T-cell (primary cell): ENCODE results near the gene CAPN2. TPM values are rescaled to one million over a fixed set of nuclear protein-coding genes. Genes with fewer than 3 reads are reported as not detected.

Experiments used
- ATAC-seq, 4 experiments: fragments of 200-7000 bp in 3 of 4; fragments of 150-1000 bp in 1 of 4; cut with Tn5 transposase; replicated peaks in 1 of 4; 1 replicate in 3 of 4; 2 replicates in 1 of 4; pipeline ENCODE4 v1.10.0; 2021; ENCODE audit warnings: moderate library complexity in 3 of 4, mild to moderate bottlenecking in 2 of 4, moderate number of reproducible peaks in 1 of 4
- CTCF ChIA-PET, 2 donors: fragments of 300-600 bp; sonication (Branson Sonifier 250); formaldehyde crosslinking; loops; one replicate each; lab custom pipeline; 2022; ENCODE audit warnings: antibody characterized with exemption in 2 of 2; lab: Charles Lee
- POLR2A ChIA-PET, 2 donors: fragments of 300-600 bp; sonication (Branson Sonifier 250); formaldehyde crosslinking; loops; one replicate each; lab custom pipeline; 2022; ENCODE audit warnings: antibody characterized with exemption in 2 of 2; lab: Charles Lee
- DNase-seq, 35 experiments: peaks; one replicate each; pipeline versions ENCODE4 v3.0.0 to v3.0.0-alpha.2; 2013 to 2023
- H3K27ac ChIP-seq: one replicate; pipeline ENCODE4 v1.5.1; 2013; ENCODE audit warnings: low read length
- H3K27me3 ChIP-seq, 2 experiments: replicated peaks in 1 of 2; 1 replicate in 1 of 2; 2 replicates in 1 of 2; pipeline versions ENCODE4 v1.6.1 to v1.7.0; 2013; ENCODE audit warnings: low read length in 1 of 2, mixed read lengths in 1 of 2; ENCODE audit not compliant: control insufficient read depth in 2 of 2, insufficient read depth in 2 of 2; ENCODE audit errors: extremely low read depth in 1 of 2
- H3K36me3 ChIP-seq, 2 donors: 1 replicate in 1 of 2; 2 replicates in 1 of 2; pipeline versions ENCODE4 v1.6.1 to v1.7.0; 2013; ENCODE audit warnings: low read length in 1 of 2; ENCODE audit not compliant: control insufficient read depth in 2 of 2, insufficient read depth in 1 of 2; ENCODE audit errors: extremely low read depth in 1 of 2
- H3K4me1 ChIP-seq, 2 experiments: 1 replicate in 1 of 2; 2 replicates in 1 of 2; pipeline versions ENCODE4 v1.6.1 to v1.7.0; 2013; ENCODE audit warnings: low read length in 2 of 2, mixed read lengths in 1 of 2; ENCODE audit not compliant: insufficient read depth in 2 of 2, control insufficient read depth in 1 of 2; ENCODE audit errors: extremely low read depth in 1 of 2
- H3K4me3 ChIP-seq, 2 donors: 1 replicate in 1 of 2; 2 replicates in 1 of 2; pipeline versions ENCODE4 v1.5.1 to v1.7.0; 2013; ENCODE audit warnings: mild to moderate bottlenecking in 2 of 2, low read length in 1 of 2, moderate library complexity in 1 of 2; ENCODE audit not compliant: control insufficient read depth in 1 of 2; ENCODE audit errors: extremely low read depth in 1 of 2
- H3K9me3 ChIP-seq: 2 replicates; pipeline ENCODE4 v1.7.0; 2013
- H3K27ac Mint-ChIP-seq, 2 donors: one replicate each; pipeline ENCODE4 v1.8.0; 2020 to 2021; ENCODE audit warnings: mild to moderate bottlenecking in 2 of 2, mixed read lengths in 2 of 2
- H3K27me3 Mint-ChIP-seq, 2 donors: one replicate each; pipeline ENCODE4 v1.8.0; 2021 to 2022; ENCODE audit warnings: mixed read lengths in 2 of 2
- H3K36me3 Mint-ChIP-seq: one replicate; pipeline ENCODE4 v1.8.0; 2021; ENCODE audit warnings: mixed read lengths
- H3K4me1 Mint-ChIP-seq, 3 donors: one replicate each; pipeline ENCODE4 v1.8.0; 2020 to 2022; ENCODE audit warnings: mixed read lengths in 3 of 3, mild to moderate bottlenecking in 1 of 3
- H3K4me3 Mint-ChIP-seq, 3 donors: one replicate each; pipeline ENCODE4 v1.8.0; 2020 to 2022; ENCODE audit warnings: mild to moderate bottlenecking in 3 of 3, mixed read lengths in 3 of 3, moderate library complexity in 3 of 3
- H3K9me3 Mint-ChIP-seq, 3 donors: one replicate each; pipeline ENCODE4 v1.8.0; 2020 to 2022; ENCODE audit warnings: mixed read lengths in 3 of 3
- WGBS: methylation state at CpG from one replicate; pipeline ENCODE4 v1.1.5; 2013; ENCODE audit warnings: missing lambda C conversion rate; ENCODE audit not compliant: insufficient coverage; 5-methylcytosine and 5-hydroxymethylcytosine counted together
- total RNA-seq, 35 experiments: library from RNA in 6 of 35; stranded (reverse) in 6 of 35; fragments of 120-200 nt in 1 of 35; gene quantifications; one replicate each; pipeline versions ENCODE4 v1.2.1 to v1.2.4 and lab custom pipeline; 2013 to 2026

Gene CAPN2
- total RNA-seq, 5 donors from 2014 or later (not counting 1 experiment from before 2014, with no cell fraction given) = 146 to 206 (median 169) TPM

- WGBS = no CpG with 5 or more reads among the region's 6 CpGs
- Mint-ChIP-seq H3K4me1 (no peaks in the 10 kb centered on the region), H3K36me3 (no peaks in the 10 kb centered on the region), H3K4me3 (no peak overlapping the region), H3K27ac (no peak overlapping the region), H3K9me3 (peaks cover 0 to 5% (median 0%) of the 10 kb centered on the region in 3 donors), H3K27me3 (no peaks in the 10 kb centered on the region)
- Histone ChIP-seq H3K9me3 (no peaks in the 10 kb centered on the region), H3K27ac (no peak overlapping the region), H3K4me3 (no peak overlapping the region), H3K27me3 (peaks cover 0 to 2% of the 10 kb centered on the region in 2 experiments), H3K36me3 (no peaks in the 10 kb centered on the region), H3K4me1 (no peaks in the 10 kb centered on the region)
- CTCF ChIA-PET = no interaction called here
- POLR2A ChIA-PET = no interaction called here
- DNase-seq (no peak), ATAC-seq (no peak)
Measured at GRCh38 chr1:223669003-223669795, 43.1 kb upstream of the CAPN2 start.

GRCh38 chr1:223670458-223671159, 41.7 kb upstream of the CAPN2 start:
- no peaks in the 10 kb centered on the region for H3K4me1 Mint-ChIP-seq
- no peaks in the 10 kb centered on the region for H3K36me3 ChIP-seq
- DNase-seq (peak in 1 of 35 experiments; percentile 30), ATAC-seq (no peak)
- H3K27me3 ChIP-seq = peaks cover 0 to under 1% of the 10 kb centered on the region in 2 experiments
- ChIA-PET CTCF (interaction anchor here (0.6 to 1.1 kb wide), 3 partner anchors 13 to 537 kb away, joined by 3 to 5 read pairs (median 4); no protein-coding TSS in a partner anchor), POLR2A (no interaction called here)
- 85% methylated on average over 6 of the region's 7 CpGs for WGBS
- no peaks in the 10 kb centered on the region for H3K4me1 ChIP-seq
- no peak overlapping the region for H3K4me3 Mint-ChIP-seq
- H3K36me3 Mint-ChIP-seq = peaks cover 7% of the 10 kb centered on the region
- no peak overlapping the region for H3K27ac ChIP-seq
- H3K9me3 Mint-ChIP-seq = peaks cover 8 to 14% (median 8%) of the 10 kb centered on the region in 3 donors
- no peaks in the 10 kb centered on the region for H3K27me3 Mint-ChIP-seq
- no peak overlapping the region for H3K4me3 ChIP-seq
- no peaks in the 10 kb centered on the region for H3K9me3 ChIP-seq
- H3K27ac Mint-ChIP-seq = no peak overlapping the region

- ChIA-PET POLR2A (no interaction called here), CTCF (no interaction called here)
- no peak for ATAC-seq
- H3K4me1 ChIP-seq = no peaks in the 10 kb centered on the region
- Mint-ChIP-seq H3K9me3 (peaks cover 8 to 21% (median 12%) of the 10 kb centered on the region in 3 donors), H3K36me3 (peaks cover 13% of the 10 kb centered on the region), H3K4me1 (no peaks in the 10 kb centered on the region), H3K4me3 (no peak overlapping the region), H3K27me3 (no peaks in the 10 kb centered on the region), H3K27ac (no peak overlapping the region)
- DNase-seq = no peak
- H3K36me3 ChIP-seq = no peaks in the 10 kb centered on the region
- 84% methylated on average over 3 of the region's 5 CpGs for WGBS
- H3K27ac ChIP-seq = no peak overlapping the region
- H3K4me3 ChIP-seq = no peak overlapping the region
- no peaks in the 10 kb centered on the region for H3K27me3 ChIP-seq
- no peaks in the 10 kb centered on the region for H3K9me3 ChIP-seq
Measured at GRCh38 chr1:223674119-223674890, 38.0 kb upstream of the CAPN2 start.

GRCh38 chr1:223678841-223679240, 33.5 kb upstream of the CAPN2 start:
- Histone ChIP-seq H3K36me3 (no peaks in the 10 kb centered on the region), H3K4me1 (no peaks in the 10 kb centered on the region), H3K27me3 (peaks cover 0 to 6% of the 10 kb centered on the region in 2 experiments), H3K4me3 (no peak overlapping the region), H3K9me3 (no peaks in the 10 kb centered on the region), H3K27ac (no peak overlapping the region)
- DNase-seq (no peak), ATAC-seq (no peak)
- Mint-ChIP-seq H3K27me3 (peaks cover 4 to 6% of the 10 kb centered on the region in 2 donors), H3K4me3 (no peak overlapping the region), H3K27ac (no peak overlapping the region), H3K4me1 (no peaks in the 10 kb centered on the region), H3K36me3 (peaks cover 13% of the 10 kb centered on the region), H3K9me3 (peaks cover 8 to 16% (median 12%) of the 10 kb centered on the region in 3 donors)
- CTCF ChIA-PET = interaction anchor here in 1 of 2 donors (0.7 kb wide), 1 partner anchor 377 kb away, joined by 4 read pairs; no protein-coding TSS in a partner anchor
- WGBS = 90% methylated on average over 2 of the region's 6 CpGs
- POLR2A ChIA-PET = no interaction called here

DNA sequence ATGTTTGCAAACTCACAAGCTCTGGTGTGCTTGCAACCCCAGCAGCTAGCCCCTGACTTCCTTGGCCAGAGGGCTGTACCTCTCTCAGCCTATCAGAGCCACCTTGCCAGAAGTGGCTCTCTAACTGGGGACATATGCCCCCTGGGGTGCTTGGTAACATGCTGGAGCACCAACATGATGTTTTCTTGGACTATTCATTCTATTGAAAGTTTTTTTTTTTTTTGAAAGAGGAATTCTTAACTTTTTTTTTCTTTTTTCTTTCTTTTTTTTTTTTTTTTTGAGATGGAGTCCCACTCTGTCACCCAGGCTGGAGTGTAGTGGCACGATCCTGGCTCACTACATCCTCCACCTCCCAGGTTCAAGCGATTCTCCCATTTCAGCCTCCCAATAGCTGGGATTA, 32.2 kb upstream of the CAPN2 start:
- Mint-ChIP-seq H3K27me3 (peaks cover 4 to 6% of the 10 kb centered on the region in 2 donors), H3K36me3 (peaks cover 7% of the 10 kb centered on the region), H3K27ac (no peak overlapping the region), H3K4me1 (peaks cover 0 to 3% (median 2%) of the 10 kb centered on the region in 3 donors), H3K9me3 (peaks cover under 1 to 8% (median 5%) of the 10 kb centered on the region in 3 donors), H3K4me3 (no peak overlapping the region)
- no CpG with 5 or more reads among the region's 2 CpGs for WGBS
- H3K4me1 ChIP-seq = peaks cover 0 to 3% of the 10 kb centered on the region in 2 experiments
- no peaks in the 10 kb centered on the region for H3K9me3 ChIP-seq
- H3K27me3 ChIP-seq = peaks cover 0 to 8% of the 10 kb centered on the region in 2 experiments
- no peak overlapping the region for H3K4me3 ChIP-seq
- CTCF ChIA-PET = interaction anchor here in 1 of 2 donors (0.5 to 1.2 kb wide), 2 partner anchors 52 to 142 kb away, joined by 3 to 5 read pairs; no protein-coding TSS in a partner anchor
- DNase-seq (no peak), ATAC-seq (no peak)
- H3K36me3 ChIP-seq = no peaks in the 10 kb centered on the region
- POLR2A ChIA-PET = interaction anchor here in 1 of 2 donors (0.7 kb wide), 1 partner anchor 391 kb away, joined by 3 read pairs; no protein-coding TSS in a partner anchor
- H3K27ac ChIP-seq = no peak overlapping the region

DNA sequence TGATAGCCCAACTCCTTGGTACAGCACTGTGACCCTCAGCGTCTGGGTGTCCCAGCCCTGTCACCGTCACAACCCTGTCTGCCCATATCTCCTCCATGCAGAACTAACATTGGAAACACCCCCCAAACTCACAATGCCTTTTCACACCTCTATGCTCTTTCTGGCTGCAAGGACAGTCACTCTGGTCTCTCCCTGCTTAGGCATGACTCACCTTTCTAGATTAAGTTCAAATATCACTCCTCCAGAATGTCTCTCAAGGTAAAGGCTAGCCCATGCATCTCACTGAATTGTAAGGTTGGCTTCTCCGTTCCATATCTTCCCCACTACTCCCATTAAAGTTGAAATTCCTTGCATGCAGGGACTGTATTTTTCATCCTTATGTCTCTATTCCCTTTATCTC, 29.8 kb upstream of the CAPN2 start:
- CTCF ChIA-PET = no interaction called here
- H3K9me3 Mint-ChIP-seq = peaks cover 0 to 5% (median 0%) of the 10 kb centered on the region in 3 donors
- no peak overlapping the region for H3K27ac ChIP-seq
- peaks cover 0 to 3% of the 10 kb centered on the region in 2 experiments for H3K4me1 ChIP-seq
- H3K9me3 ChIP-seq = no peaks in the 10 kb centered on the region
- no peak overlapping the region for H3K4me3 Mint-ChIP-seq
- no peak for DNase-seq
- H3K36me3 Mint-ChIP-seq = no peaks in the 10 kb centered on the region
- H3K27me3 ChIP-seq = peaks cover 0 to 8% of the 10 kb centered on the region in 2 experiments
- H3K27me3 Mint-ChIP-seq = peaks cover 6% of the 10 kb centered on the region in 2 donors
- H3K4me1 Mint-ChIP-seq = peaks cover 0 to 3% (median 2%) of the 10 kb centered on the region in 3 donors
- 79% methylated on average over 2 of the region's 3 CpGs for WGBS
- H3K36me3 ChIP-seq = no peaks in the 10 kb centered on the region
- ATAC-seq = no peak
- no peak overlapping the region for H3K4me3 ChIP-seq
- POLR2A ChIA-PET = no interaction called here
- H3K27ac Mint-ChIP-seq = no peak overlapping the region
